Pancreas (tissue), 10 donors: ENCODE results near the gene ABCB8. TPM values are rescaled to one million over a fixed set of nuclear protein-coding genes. Genes with fewer than 3 reads are reported as not detected.
A peak's percentile ranks its signal among the peaks of the same experiment; 100 is the strongest.

Experiments used
- ATAC-seq, 4 donors: fragments of 200-7000 bp; cut with Tn5 transposase; one replicate each; pipeline versions ENCODE4 v1.8.0 to v1.9.1; 2020; ENCODE audit warnings: mild to moderate bottlenecking in 4 of 4, moderate library complexity in 4 of 4
- DNase-seq, 6 donors: peaks; one replicate each; pipeline ENCODE4 v3.0.0-alpha.2; 2020
- FAIRE-seq: peaks from 2 replicates; lab custom pipeline; 2012; peaks lifted over from hg19 to GRCh38; lab: Jason Lieb, UNC
- H3K27ac ChIP-seq, 4 donors: fragments of 200-600 bp; sonication (generic); 1 replicate in 3 of 4; 2 replicates in 1 of 4; pipeline versions ENCODE4 v1.5.0 to v1.8.0; 2020
- H3K27me3 ChIP-seq, 4 donors: fragments of 200-600 bp; one replicate each; pipeline ENCODE4 v1.8.0; 2021
- H3K36me3 ChIP-seq, 3 donors: fragments of 200-600 bp; sonication (generic) in 1 of 3; one replicate each; pipeline versions ENCODE4 v1.5.0 to v1.8.0; 2020 to 2021
- H3K4me1 ChIP-seq, 3 donors: fragments of 200-600 bp; one replicate each; pipeline ENCODE4 v1.8.0; 2021
- H3K4me3 ChIP-seq, 4 donors: fragments of 200-600 bp; sonication (generic) in 2 of 4; one replicate each; pipeline versions ENCODE4 v1.5.0 to v1.8.0; 2020 to 2021
- H3K9me3 ChIP-seq, 4 donors: fragments of 200-600 bp; one replicate each; pipeline ENCODE4 v1.8.0; 2021
- CTCF ChIP-seq, 4 donors: fragments of 200-600 bp; sonication (generic) in 3 of 4; IDR thresholded peaks; one replicate each; pipeline versions ENCODE4 v1.5.0 to v1.8.0; 2021; ENCODE audit warnings: antibody characterized with exemption in 4 of 4
- WGBS, 2 donors: extraction: QIAGEN DNeasy Blood & Tissue Kit; methylation state at CpG; one replicate each; pipeline ENCODE4 v1.1.7; 2013; 5-methylcytosine and 5-hydroxymethylcytosine counted together
- intact Hi-C, 3 donors: fragments of 100-400 bp; cut with DNase I; formaldehyde crosslinking; loops; one replicate each; pipeline versions ENCODE4 v1.11.1 to v1.14.2; 2022
- polyA plus RNA-seq, 2 donors: library from polyadenylated mRNA; stranded (reverse); fragments of 200-250 nt; gene quantifications; one replicate each; pipeline ENCODE4 v1.2.3, GENCODE V29; 2013
- total RNA-seq, 6 donors: library from RNA; stranded (reverse); fragmentation: NEBNext Ultra II Directional in 4 of 6; extraction: Animal tissue kit (Norgen Biotek cat#: 25700) in 4 of 6; gene quantifications; one replicate each; pipeline versions ENCODE4 v1.2.1 to v1.2.4, GENCODE V29; 2021 to 2023
- donor health status: healthy with polysubstance abuse.
- donor health status: DM: no; HTN: no; CAD: no; lungs with moderate emphysema.
- donor health status: DM: no; HTN: no; CAD: no.
- donor health status: control.
- donor health status: control.
- donor health status: Bipolar disorder and iron deficiency.
- donor health status: DM: yes; HTN: yes; CAD: no.
- donor health status: DM: no; HTN: no; CAD: no.
- donor health status: DM: no; HTN: no; CAD: no.
- donor health status: DM: yes; HTN: yes; CAD: no.

ABCB8 gene
- total and polyA plus RNA-seq, 8 donors = 6.1 to 29.0 (median 12.7) TPM

DNA sequence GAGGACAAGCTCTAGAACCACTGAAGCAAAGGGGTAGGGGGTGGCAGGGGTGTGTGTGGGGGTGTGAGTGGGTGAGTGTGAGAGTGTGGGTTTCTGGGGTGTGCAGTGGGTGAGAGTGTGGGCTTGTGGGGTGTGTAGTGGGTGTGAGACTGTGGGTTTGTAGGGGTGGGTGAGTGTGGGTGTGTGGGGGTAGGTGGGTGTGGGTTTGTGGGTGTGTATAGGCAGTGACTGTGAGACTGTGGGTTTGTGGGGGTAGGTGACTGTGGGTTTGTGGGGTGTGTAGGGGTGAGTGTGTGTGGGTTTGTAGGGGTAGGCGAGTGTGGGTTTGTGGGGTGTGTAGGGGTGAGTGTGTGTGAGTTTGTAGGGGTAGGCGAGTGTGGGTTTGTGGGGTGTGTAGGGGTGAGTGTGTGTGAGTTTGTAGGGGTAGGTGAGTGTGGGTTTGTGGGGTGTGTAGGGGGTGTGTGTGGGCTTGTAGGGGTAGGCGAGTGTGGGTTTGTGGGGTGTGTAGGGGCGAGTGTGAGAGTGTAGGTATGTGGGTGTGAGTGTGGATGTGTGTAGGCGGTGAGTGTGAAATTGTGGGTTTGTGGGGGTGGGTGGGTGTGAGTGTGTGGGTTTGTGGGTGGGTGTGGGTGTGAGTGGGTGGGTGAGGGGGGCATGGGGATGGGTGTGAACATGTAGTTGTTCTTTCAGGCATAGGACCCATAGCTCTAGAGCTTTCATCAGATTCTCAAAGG, 28.6 kb upstream of the ABCB8 start:
- no peaks in the 10 kb centered on the region for H3K36me3 ChIP-seq
- 80% methylated on average over 5 of the region's 5 CpGs for WGBS, 2 donors
- no peak for TF ChIP-seq CTCF (IDR thresholded peaks at IDR 0.05)
- no peaks in the 10 kb centered on the region for H3K4me1 ChIP-seq
- no peaks in the 10 kb centered on the region for H3K9me3 ChIP-seq
- no peak for DNase-seq
- no peak overlapping the region for H3K4me3 ChIP-seq
- ATAC-seq = no peak
- intact Hi-C loops = loop anchor here in 1 of 3 donors (10.0 kb wide), 1 partner anchor 105 kb away; no protein-coding TSS in a partner anchor
- no peak overlapping the region for H3K27ac ChIP-seq
- H3K27me3 ChIP-seq = no peaks in the 10 kb centered on the region
- no peak for FAIRE-seq

DNA sequence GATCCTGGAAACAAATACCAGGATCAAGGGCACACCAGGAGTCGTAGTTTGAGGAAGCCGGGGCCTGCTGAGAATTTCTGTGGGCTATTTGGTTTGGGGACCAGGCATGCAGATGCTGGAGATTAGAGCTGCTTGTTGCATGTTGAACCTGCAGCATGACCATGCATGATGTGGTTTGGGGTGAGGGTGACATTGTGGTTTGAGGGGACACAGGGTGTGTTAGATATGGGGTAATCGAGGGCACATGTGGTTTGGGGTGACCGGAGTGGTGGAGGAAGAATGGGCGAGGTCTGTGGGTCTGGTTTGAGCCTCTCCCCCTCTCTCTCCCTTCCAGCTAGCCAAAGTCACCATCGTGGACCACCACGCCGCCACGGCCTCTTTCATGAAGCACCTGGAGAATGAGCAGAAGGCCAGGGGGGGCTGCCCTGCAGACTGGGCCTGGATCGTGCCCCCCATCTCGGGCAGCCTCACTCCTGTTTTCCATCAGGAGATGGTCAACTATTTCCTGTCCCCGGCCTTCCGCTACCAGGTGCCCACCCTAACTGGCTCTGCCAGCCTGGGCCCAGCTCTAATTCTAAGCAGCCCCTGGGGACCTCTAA, 27.3 kb upstream of the ABCB8 start:
- FAIRE-seq (no peak), DNase-seq (no peak), ATAC-seq (no peak)
- Histone ChIP-seq H3K4me3 (no peak overlapping the region), H3K27ac (no peak overlapping the region), H3K4me1 (no peaks in the 10 kb centered on the region), H3K27me3 (no peaks in the 10 kb centered on the region), H3K9me3 (no peaks in the 10 kb centered on the region), H3K36me3 (no peaks in the 10 kb centered on the region)
- intact Hi-C loops = no loop called here
- no peak for TF ChIP-seq CTCF (IDR thresholded peaks at IDR 0.05)
- WGBS, 2 donors = 86 to 88% methylated on average over 12 to 13 of the region's 13 CpGs

DNA sequence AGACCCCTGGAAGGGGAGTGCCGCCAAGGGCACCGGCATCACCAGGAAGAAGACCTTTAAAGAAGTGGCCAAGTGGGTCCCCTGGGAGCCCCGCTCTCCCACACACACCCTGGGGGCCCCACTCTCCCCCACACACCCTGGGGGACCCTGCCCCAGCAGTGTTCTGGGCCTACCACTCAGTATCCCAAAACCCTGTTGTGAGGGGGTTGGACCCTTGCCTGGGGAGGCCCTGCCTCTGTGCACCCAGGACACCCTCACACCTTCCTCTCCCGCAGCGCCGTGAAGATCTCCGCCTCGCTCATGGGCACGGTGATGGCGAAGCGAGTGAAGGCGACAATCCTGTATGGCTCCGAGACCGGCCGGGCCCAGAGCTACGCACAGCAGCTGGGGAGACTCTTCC, 26.7 kb upstream of the ABCB8 start:
- FAIRE-seq (no peak), ATAC-seq (no peak), DNase-seq (no peak)
- H3K27me3 ChIP-seq = no peaks in the 10 kb centered on the region
- 92 to 94% methylated on average over 16 of the region's 16 CpGs for WGBS, 2 donors
- no peak for TF ChIP-seq CTCF (IDR thresholded peaks at IDR 0.05)
- intact Hi-C loops = no loop called here
- H3K27ac ChIP-seq = no peak overlapping the region
- H3K4me3 ChIP-seq = no peak overlapping the region
- no peaks in the 10 kb centered on the region for H3K4me1 ChIP-seq
- no peaks in the 10 kb centered on the region for H3K36me3 ChIP-seq
- H3K9me3 ChIP-seq = no peaks in the 10 kb centered on the region

DNA sequence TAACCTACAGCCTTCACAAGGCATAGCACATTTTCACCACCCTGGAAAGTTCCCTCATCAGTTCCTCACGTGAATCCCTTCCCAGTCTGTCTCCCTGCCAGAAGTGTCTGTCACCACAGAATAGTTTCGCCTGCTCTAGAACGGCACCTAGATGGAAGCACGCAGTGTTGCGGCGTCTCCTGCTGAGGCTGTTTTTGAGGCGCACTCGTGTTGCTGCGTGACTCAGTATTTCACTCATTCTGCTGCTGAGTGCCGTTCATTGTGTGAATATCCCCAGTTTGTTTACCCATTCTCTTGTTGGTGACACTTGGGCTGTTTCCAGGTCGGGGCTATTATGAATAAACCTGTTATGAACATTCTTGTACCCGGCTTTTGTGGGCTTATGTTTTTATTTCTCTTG, 24.7 kb upstream of the ABCB8 start:
- no peak overlapping the region for H3K4me3 ChIP-seq
- H3K9me3 ChIP-seq = no peaks in the 10 kb centered on the region
- no peak overlapping the region for H3K27ac ChIP-seq
- ATAC-seq (peak in 2 of 4 donors; percentile 40 to 54), FAIRE-seq (no peak), DNase-seq (no peak)
- no peaks in the 10 kb centered on the region for H3K27me3 ChIP-seq
- H3K36me3 ChIP-seq = no peaks in the 10 kb centered on the region
- WGBS, 2 donors = 37 to 47% methylated on average over 12 of the region's 12 CpGs
- TF ChIP-seq CTCF (IDR thresholded peaks at IDR 0.05) = no peak
- H3K4me1 ChIP-seq = no peaks in the 10 kb centered on the region
- intact Hi-C loops = no loop called here

GRCh38 chr7:151005566-151005965, 22.7 kb upstream of the ABCB8 start:
- no peaks in the 10 kb centered on the region for H3K36me3 ChIP-seq
- no peak for TF ChIP-seq CTCF (IDR thresholded peaks at IDR 0.05)
- ATAC-seq = no peak
- no peak for FAIRE-seq
- 49 to 63% methylated on average over 9 of the region's 9 CpGs for WGBS, 2 donors
- no peak for DNase-seq
- no peaks in the 10 kb centered on the region for H3K4me1 ChIP-seq
- intact Hi-C loops = no loop called here
- no peak overlapping the region for H3K4me3 ChIP-seq
- no peaks in the 10 kb centered on the region for H3K27me3 ChIP-seq
- H3K27ac ChIP-seq = no peak overlapping the region
- H3K9me3 ChIP-seq = no peaks in the 10 kb centered on the region
